Measurements from ENCODE around the gene EMC7. TPM values are rescaled to one million over a fixed set of nuclear protein-coding genes. Genes with fewer than 3 reads are reported as not detected.
A peak's percentile ranks its signal among the peaks of the same experiment; 100 is the strongest.

EMC7 gene
- polyA plus RNA-seq, 1 donor (not counting 4 experiments of a cell fraction or from before 2014, with no cell fraction given): 101 TPM

DNA sequence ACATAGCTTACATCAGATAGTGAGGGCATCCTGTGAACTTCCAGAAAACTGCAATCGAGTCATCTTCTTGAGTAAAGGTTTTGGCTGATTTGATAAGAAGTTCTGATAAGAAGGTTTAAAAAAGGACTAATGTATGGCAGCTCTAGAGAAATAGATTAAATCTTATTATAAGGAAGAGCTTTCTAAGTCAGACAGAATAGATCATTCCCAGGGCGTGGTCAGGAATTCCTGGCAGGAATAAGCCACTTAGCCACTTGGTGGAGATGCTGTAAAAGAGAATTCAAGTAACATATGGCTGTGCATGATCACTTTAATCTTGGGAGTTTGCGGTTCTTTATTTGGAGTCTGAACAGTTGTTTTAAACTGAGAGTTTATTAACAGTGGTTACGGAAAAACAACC lies 17.6 kb upstream of the EMC7 start:
- no peak overlapping the region for H3K4me2 ChIP-seq (ENCODE audit: control insufficient read depth, extremely low read depth, insufficient read depth, low read depth, low read length)
- H3K9me3 ChIP-seq (ENCODE audit: control insufficient read depth, low read depth, low read length): no peaks in the 10 kb centered on the region
- FAIRE-seq (no peak), DNase-seq (ENCODE audit: low read depth, low spot score) (no peak)
- no peak for TF ChIP-seq EZH2 (IDR thresholded peaks at IDR 0.05; ENCODE audit: low read length)
- peak in 1 of 3 experiments; percentile 18 for TF ChIP-seq CTCF (optimal IDR thresholded peaks at IDR 0.05 in 1 of 3, IDR thresholded peaks at IDR 0.05 in 1 of 3, conservative IDR thresholded peaks at IDR 0.05 in 1 of 3; ENCODE audit: extremely low read depth in 1 of 3, insufficient read depth in 2 of 3, low read length in 3 of 3)
- no peak overlapping the region for H3K4me3 ChIP-seq (ENCODE audit: control insufficient read depth in 2 of 3, extremely low read depth in 1 of 3, insufficient read depth in 2 of 3, low read depth in 1 of 3, low read length in 3 of 3)
- no peak overlapping the region for H3K27ac ChIP-seq (ENCODE audit: control insufficient read depth, insufficient read depth, low read length)
- dilution Hi-C loops (cut with MboI; ENCODE audit: extremely low pct_ligation_motif_present, low sequenced_read_pairs): no loop called here
- H2AFZ ChIP-seq (ENCODE audit: control insufficient read depth, low read length): no peak overlapping the region
- no peaks in the 10 kb centered on the region for H3K36me3 ChIP-seq (ENCODE audit: control insufficient read depth in 2 of 2, extremely low read depth in 1 of 2, insufficient read depth in 2 of 2, low read length in 2 of 2)
- no peaks in the 10 kb centered on the region for H3K4me1 ChIP-seq (ENCODE audit: control insufficient read depth, extremely low read depth, insufficient read depth, low read length)
- H3K9ac ChIP-seq (ENCODE audit: control insufficient read depth, extremely low read depth, insufficient read depth, low read length): no peak overlapping the region
- no peaks in the 10 kb centered on the region for H3K9me1 ChIP-seq (ENCODE audit: control insufficient read depth, extremely low read depth, insufficient read depth, low read length)
- H3K27me3 ChIP-seq (ENCODE audit: control insufficient read depth, extremely low read depth, insufficient read depth, low read length): no peaks in the 10 kb centered on the region
- H4K20me1 ChIP-seq (ENCODE audit: control insufficient read depth, extremely low read depth, insufficient read depth, low read length): no peaks in the 10 kb centered on the region
- no peaks in the 10 kb centered on the region for H3K79me2 ChIP-seq (ENCODE audit: control insufficient read depth, insufficient read depth, low read length)

- no peak overlapping the region for H3K27ac ChIP-seq (ENCODE audit: control insufficient read depth, insufficient read depth, low read length)
Observed at GRCh38 chr15:34116620-34117019, 15.0 kb upstream of the EMC7 start.

More at GRCh38 chr15:34116620-34117019, 15.0 kb upstream of the EMC7 start:
- Histone ChIP-seq H3K4me3 (ENCODE audit: control insufficient read depth in 2 of 3, extremely low read depth in 1 of 3, insufficient read depth in 2 of 3, low read depth in 1 of 3, low read length in 3 of 3) (no peak overlapping the region), H3K79me2 (ENCODE audit: control insufficient read depth, insufficient read depth, low read length) (no peaks in the 10 kb centered on the region), H3K36me3 (ENCODE audit: control insufficient read depth in 2 of 2, extremely low read depth in 1 of 2, insufficient read depth in 2 of 2, low read length in 2 of 2) (no peaks in the 10 kb centered on the region), H2AFZ (ENCODE audit: control insufficient read depth, low read length) (no peak overlapping the region), H3K27me3 (ENCODE audit: control insufficient read depth, extremely low read depth, insufficient read depth, low read length) (no peaks in the 10 kb centered on the region), H4K20me1 (ENCODE audit: control insufficient read depth, extremely low read depth, insufficient read depth, low read length) (no peaks in the 10 kb centered on the region), H3K9me1 (ENCODE audit: control insufficient read depth, extremely low read depth, insufficient read depth, low read length) (no peaks in the 10 kb centered on the region), H3K9me3 (ENCODE audit: control insufficient read depth, low read depth, low read length) (no peaks in the 10 kb centered on the region), H3K4me2 (ENCODE audit: control insufficient read depth, extremely low read depth, insufficient read depth, low read depth, low read length) (no peak overlapping the region), H3K4me1 (ENCODE audit: control insufficient read depth, extremely low read depth, insufficient read depth, low read length) (no peaks in the 10 kb centered on the region), H3K9ac (ENCODE audit: control insufficient read depth, extremely low read depth, insufficient read depth, low read length) (no peak overlapping the region)
- DNase-seq (ENCODE audit: low read depth, low spot score) (no peak), FAIRE-seq (no peak)
- dilution Hi-C loops (cut with MboI; ENCODE audit: extremely low pct_ligation_motif_present, low sequenced_read_pairs): no loop called here
- TF ChIP-seq CTCF (optimal IDR thresholded peaks at IDR 0.05 in 1 of 3, IDR thresholded peaks at IDR 0.05 in 1 of 3, conservative IDR thresholded peaks at IDR 0.05 in 1 of 3; ENCODE audit: extremely low read depth in 1 of 3, insufficient read depth in 2 of 3, low read length in 3 of 3) (no peak), EZH2 (IDR thresholded peaks at IDR 0.05; ENCODE audit: low read length) (no peak)
